Spleen (tissue), 7 donors: Measurements from ENCODE around the gene COQ9.

Experiments used
- POLR2A ChIP-seq, 3 donors: fragments of 450-650 bp; IDR thresholded peaks; one replicate each; pipeline ENCODE4 v1.5.1; 2017; ENCODE audit warnings: antibody characterized with exemption in 3 of 3, mild to moderate bottlenecking in 1 of 3
- POLR2AphosphoS5 ChIP-seq, 3 donors: sonication (generic); formaldehyde crosslinking; IDR thresholded peaks; one replicate each; pipeline ENCODE4 v1.5.1; 2017; ENCODE audit warnings: antibody characterized with exemption in 3 of 3
- TF ChIP-seq, protein P1 (sequence below), 11 experiments: fragments of 200-600 bp in 7 of 11; fragments of 450-650 bp in 4 of 11; sonication (generic) in 4 of 11; IDR thresholded peaks in 8 of 11; conservative IDR thresholded peaks in 3 of 11; 1 replicate in 7 of 11; 2 replicates in 4 of 11; pipeline versions ENCODE4 v1.4.0 to v1.8.0; 2016 to 2021; ENCODE audit warnings: antibody characterized with exemption in 11 of 11, inconsistent platforms in 4 of 11, mild to moderate bottlenecking in 1 of 11
- donor health status: DM: no; HTN: no; CAD: no; lungs with moderate emphysema.
- donor health status: DM: no; HTN: no; CAD: no.
- donor health status: DM: no; HTN: no; CAD: no.

DNA sequence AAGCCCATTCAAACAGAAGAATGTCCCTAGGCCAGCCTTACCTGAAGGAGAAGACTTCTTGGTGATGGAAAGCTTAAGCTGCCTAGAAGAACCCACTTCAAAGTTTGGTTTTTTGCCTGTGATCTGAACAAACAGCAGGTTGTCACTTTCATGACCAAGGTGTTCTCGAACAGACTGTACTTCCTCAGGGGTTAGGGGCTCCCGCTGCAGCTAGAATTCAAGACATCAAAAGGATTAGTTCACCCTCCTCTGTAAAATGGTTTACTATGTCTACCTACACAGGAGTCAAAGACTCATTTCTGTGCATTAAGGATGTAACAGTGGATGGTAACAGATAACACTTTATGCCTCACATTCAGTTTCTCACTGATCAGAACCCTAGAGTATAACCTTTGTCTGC is 13.3 kb upstream of the COQ9 start:
- TF ChIP-seq, protein P1, sequence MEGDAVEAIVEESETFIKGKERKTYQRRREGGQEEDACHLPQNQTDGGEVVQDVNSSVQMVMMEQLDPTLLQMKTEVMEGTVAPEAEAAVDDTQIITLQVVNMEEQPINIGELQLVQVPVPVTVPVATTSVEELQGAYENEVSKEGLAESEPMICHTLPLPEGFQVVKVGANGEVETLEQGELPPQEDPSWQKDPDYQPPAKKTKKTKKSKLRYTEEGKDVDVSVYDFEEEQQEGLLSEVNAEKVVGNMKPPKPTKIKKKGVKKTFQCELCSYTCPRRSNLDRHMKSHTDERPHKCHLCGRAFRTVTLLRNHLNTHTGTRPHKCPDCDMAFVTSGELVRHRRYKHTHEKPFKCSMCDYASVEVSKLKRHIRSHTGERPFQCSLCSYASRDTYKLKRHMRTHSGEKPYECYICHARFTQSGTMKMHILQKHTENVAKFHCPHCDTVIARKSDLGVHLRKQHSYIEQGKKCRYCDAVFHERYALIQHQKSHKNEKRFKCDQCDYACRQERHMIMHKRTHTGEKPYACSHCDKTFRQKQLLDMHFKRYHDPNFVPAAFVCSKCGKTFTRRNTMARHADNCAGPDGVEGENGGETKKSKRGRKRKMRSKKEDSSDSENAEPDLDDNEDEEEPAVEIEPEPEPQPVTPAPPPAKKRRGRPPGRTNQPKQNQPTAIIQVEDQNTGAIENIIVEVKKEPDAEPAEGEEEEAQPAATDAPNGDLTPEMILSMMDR (IDR thresholded peaks at IDR 0.05 in 8 of 11, conservative IDR thresholded peaks at IDR 0.05 in 3 of 11) = no peak
- TF ChIP-seq POLR2AphosphoS5 (IDR thresholded peaks at IDR 0.05) (no peak), POLR2A (IDR thresholded peaks at IDR 0.05) (no peak)
